Measurements from ENCODE around the gene NPAS2.

Gene NPAS2

GRCh38 chr2:100941646-100942240, 121.8 kb downstream of the NPAS2 start:
- no peak for DNase-seq (ENCODE audit: low spot score)

DNA sequence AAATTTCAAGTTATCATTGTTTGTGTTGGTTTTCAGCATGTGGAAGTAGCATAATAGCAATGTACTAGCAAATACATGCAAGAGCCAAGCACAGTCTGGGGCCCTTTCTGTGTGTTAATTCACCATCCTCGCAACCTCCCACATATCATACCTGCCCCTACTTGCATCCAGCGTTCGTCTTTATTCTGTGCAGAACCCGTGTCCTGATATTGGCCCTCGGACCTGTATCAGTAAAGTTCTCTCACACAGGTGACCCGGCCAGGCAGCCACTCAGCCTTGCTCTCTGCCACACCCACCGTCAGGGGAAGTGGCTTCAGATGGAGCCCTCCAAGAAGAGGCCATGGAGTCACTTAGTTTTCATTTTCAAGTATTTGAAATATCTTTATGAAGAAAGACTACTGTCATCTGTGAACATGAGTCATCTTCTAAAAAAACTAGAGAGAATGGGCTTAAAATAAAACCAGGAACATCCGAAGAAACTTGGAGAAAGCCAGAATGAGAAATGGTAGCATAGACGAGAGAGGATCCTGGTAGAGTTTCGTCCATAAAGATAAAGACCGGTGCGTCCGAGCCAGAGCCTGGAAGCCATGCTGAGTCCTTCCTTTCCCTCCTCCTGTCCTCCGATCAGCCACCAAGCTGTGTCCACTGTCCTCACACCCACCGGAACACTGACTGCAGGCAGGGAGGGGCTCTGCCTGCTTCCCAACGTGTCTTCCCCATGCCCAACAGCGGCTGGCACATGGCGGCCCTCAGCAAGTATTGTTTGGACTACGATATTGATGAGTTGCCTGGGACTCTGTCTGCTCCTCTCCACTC, 124.9 kb downstream of the NPAS2 start:
- DNase-seq (ENCODE audit: low spot score) = no peak

- DNase-seq (ENCODE audit: low spot score) = no peak
These were observed 125.4 kb downstream of the NPAS2 start for GRCh38 chr2:100945433-100945740.

- no peak for DNase-seq (ENCODE audit: low spot score)
These were observed 126.1 kb downstream of the NPAS2 start for GRCh38 chr2:100945930-100946607.

DNA sequence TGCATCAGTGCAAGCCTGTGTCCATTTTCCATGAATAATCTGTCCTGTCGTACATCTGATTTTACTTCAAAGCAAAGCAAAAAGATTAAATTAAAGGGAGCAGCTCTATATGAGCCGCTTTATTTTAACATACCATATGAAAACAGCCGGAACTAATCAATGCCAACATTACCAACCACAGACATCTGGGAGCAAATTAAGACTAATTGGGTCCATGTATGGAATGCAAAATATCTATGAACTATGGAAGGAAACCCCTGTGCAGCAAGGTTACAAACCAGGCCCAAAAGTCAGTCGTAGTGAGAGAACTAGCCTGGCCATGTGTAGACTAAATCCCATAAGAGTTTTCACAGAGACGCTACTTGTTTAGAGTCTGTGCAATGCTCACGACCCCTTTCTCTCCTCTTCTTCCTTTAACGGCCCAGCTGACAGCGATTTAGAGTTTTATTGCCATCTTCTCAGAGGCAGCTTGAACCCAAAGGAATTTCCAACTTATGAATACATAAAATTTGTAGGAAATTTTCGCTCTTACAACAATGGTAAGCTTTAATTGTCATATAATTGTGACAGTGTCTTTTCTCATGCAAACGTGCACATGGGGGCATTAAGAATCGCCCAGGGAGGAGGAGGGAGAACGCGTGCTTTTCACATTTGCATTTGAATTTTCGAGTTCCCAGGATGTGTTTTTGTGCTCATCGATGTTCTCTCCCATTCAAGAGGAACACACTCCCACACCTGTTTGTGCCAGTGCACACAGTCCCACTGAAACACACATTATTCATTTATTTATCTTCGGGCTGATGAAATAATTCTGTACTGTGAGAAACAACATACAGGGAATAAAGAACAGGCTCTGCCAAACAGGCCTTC, 129.2 kb downstream of the NPAS2 start:
- no peak for DNase-seq (ENCODE audit: low spot score)

- no peak for DNase-seq (ENCODE audit: low spot score)
These were observed 132.6 kb downstream of the NPAS2 start for GRCh38 chr2:100952512-100952911.

- DNase-seq (ENCODE audit: low spot score) = no peak
These were observed 133.6 kb downstream of the NPAS2 start for GRCh38 chr2:100953406-100954043.

DNA sequence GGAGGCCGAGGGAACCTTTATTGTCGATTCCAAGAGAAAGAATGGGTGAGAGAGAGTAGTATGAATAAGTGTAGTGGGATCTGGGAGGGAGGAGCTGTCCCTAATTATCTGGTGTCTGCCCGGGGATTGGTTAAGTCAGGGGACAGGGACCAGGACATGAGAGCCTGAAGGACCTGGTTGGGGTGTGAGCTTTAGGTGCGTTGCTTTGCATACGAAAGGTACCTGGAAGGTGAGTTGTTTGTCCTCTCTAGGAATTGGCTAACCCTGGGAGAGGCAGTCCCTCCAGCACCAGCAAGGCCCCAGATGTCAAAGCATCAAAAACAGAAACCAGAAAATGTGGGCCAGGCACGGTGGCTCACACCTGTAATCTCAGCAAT, 134.1 kb downstream of the NPAS2 start:
- no peak for DNase-seq (ENCODE audit: low spot score)

DNA sequence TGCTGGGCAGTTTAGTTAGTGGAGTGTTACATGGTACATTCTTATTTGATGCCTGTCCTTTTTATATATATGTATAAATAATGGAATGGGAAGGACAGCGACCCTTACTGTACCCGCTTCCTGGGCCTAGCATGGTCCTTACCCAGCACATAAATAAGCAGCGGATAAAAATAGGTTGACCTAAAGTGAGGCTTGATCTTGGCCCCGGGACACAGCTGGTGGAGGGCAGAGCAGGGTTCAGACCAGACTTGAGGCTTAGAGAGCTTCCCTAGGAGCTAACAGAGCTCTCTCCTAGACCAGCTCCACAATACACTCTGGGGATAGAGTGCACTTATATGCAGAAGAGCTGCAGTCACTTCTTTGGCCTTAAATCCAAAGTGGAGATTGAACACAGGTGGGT, 135.3 kb downstream of the NPAS2 start:
- no peak for DNase-seq (ENCODE audit: low spot score)

DNA sequence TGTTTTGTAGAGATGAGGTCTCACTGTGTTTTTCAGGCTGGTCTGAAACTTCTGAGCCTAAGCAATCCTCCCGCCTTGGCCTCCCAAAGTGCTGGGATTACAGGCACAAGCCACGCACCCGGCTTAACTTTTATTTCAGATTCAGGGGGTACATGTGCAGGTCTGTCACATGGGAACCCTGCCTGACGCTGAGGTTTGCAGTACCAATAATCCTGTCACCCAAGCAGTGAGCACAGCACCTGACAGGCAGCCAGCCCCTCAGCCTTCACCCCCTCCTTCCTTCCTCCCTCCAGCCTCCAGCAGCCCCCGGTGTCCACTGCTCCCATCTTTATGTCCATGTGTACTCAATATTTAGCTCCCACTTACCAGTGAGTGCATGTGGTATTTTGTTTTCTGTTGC, 136.1 kb downstream of the NPAS2 start:
- no peak for DNase-seq (ENCODE audit: low spot score)

DNA sequence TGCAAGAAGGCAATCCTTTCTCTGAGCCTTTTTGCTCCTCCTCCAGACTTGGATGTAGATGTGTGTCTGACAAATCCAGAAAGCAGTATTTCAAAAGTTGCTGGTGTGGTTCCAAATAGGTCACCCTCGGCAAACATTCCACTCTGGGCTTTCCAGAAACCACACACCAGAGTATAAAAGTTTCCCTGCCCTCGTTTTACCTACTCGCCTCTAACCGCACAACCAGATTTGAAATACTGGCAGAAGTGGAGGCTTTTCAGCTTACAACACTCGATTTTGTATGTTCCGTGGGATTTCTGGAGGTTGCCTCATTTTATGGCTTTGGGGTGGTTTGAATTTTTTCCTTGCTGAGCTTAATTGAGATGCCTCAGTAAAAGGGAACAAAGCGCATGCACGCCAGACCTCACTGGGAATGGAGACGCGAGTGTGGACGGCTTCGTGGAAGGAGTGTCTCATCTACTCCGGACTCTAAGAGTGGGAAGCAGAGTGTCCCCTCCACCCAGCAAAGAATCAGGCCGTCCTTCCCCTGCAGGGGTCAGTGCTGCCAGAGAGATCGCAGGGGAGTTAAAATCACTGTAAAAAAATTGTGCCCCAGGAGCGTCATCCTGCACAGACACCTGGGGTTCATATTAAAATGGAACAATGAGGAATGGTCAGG, 138.2 kb downstream of the NPAS2 start:
- DNase-seq (ENCODE audit: low spot score) = no peak

GRCh38 chr2:100959225-100959880, 139.4 kb downstream of the NPAS2 start:
- no peak for DNase-seq (ENCODE audit: low spot score)

DNA sequence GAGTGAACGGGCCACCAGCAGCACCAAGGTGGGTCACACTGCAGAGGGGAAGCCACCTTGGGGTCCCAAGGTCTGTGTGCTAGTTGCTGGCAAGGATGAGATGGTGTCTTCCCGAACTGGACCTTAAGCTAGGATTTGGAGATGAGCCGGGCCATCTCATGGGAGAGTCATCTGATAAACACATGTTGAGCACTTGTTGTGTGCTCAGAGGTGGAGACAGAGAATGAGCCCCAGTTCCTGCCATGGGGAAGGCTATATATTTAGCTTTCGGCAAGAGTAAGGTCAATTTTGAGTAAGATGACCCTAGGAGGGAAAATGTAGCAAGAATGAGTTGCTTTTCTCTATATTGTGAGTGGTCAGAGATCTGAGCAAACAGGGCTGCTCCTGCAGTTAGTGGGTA, 140.7 kb downstream of the NPAS2 start:
- DNase-seq (ENCODE audit: low spot score) = no peak

GRCh38 chr2:100962366-100963025, 142.6 kb downstream of the NPAS2 start:
- no peak for DNase-seq (ENCODE audit: low spot score)

DNA sequence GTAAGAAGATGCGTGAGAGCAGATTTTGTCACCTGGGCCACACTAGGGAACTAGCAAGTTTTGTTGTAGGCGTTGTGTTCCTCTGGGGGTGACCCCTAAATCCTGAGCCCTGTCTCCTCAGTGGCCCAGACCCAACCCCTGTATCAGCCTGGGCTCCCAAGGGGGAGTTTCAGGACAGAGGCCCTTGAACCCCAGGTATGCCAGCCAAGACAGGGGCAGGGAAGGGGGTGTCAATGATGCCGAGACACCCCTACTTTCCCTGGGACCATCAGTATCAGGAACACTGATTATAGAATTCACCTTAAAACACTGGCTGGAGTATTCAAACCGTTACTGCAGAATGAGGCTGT, 143.1 kb downstream of the NPAS2 start:
- no peak for DNase-seq (ENCODE audit: low spot score)

DNA sequence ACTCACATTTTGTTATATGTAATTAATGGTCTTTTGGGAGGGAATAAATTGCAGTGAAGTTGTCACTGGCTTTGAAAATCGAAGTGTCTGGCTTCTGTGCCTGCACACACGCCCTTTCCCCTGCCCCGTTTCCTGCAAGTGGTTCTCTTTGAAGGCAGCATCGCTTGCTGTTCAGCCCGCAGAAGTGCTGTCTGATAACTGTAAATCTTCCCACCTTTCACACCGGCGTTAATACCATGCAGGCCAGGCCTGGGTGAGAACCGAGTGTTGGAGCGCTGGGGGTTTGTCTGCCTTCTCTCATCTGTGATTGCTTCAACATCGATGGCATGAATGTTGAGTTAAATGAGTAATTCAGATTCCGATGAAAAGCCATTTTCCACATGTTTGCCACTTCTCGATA, 144.3 kb downstream of the NPAS2 start:
- DNase-seq (ENCODE audit: low spot score) = no peak

DNA sequence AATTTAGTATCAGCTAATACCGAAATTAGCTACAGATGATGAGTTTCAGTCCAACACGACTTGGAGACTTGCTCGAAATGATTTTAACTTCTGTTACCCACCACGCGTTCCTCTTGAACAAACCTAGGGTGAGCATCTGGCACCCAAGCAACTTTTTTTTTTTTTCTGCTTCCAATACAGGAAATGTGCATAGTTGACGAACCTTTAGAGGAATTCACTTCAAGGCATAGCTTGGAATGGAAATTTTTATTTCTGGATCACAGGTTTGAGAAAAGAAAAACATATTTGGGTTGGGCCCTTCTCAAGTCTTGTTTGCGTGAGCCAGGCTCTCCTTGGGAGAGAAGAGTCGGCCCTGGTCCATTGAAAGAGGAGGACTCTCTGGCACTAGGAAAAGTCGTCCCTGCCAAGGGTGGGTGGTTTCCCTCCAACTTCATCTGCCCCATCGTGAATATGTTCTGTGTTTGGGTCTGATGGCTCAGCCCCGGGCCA, 144.8 kb downstream of the NPAS2 start:
- DNase-seq (ENCODE audit: low spot score) = no peak

- no peak for DNase-seq (ENCODE audit: low spot score)
These were observed 145.7 kb downstream of the NPAS2 start for GRCh38 chr2:100965596-100965995.

GRCh38 chr2:100967716-100968115, 147.8 kb downstream of the NPAS2 start:
- no peak for DNase-seq (ENCODE audit: low spot score)

Measured in HuH-7.5 (cell line).